Renal cortical epithelial cell (primary cell): ENCODE data around the gene HEATR9. TPM values are rescaled to one million over a fixed set of nuclear protein-coding genes. Genes with fewer than 3 reads are reported as not detected.
"Not testable (repeated sequence)": the region's sequence is repeated elsewhere in the genome, so short reads cannot be mapped to it uniquely, and the experiment has no call there.

Experiments used
- DNase-seq: peaks from one replicate; pipeline ENCODE4 v3.0.0-alpha.2; 2011; ENCODE audit warnings: low read depth
- total RNA-seq: library from RNA; depleted of rRNA; stranded (reverse); fragments of >200 nt; gene quantifications from 2 replicates; pipeline ENCODE4 v1.2.3, GENCODE V29; 2014

Gene HEATR9
- not detected in 2 replicates for total RNA-seq

GRCh38 chr17:35868737-35869136 lies at the start of gene HEATR9:
Gene HEATR9 (minus strand): TSS chr17:35868891. CDS start chr17:35868742, 149 bp downstream.
- no peak for DNase-seq

GRCh38 chr17:35917519-35918213 lies 49.0 kb upstream of the HEATR9 start:
- no peak for DNase-seq

- peak; percentile 41 for DNase-seq
These were observed 46.7 kb upstream of the HEATR9 start for GRCh38 chr17:35915153-35915964.

- DNase-seq, result no peak
These were observed 45.7 kb upstream of the HEATR9 start for GRCh38 chr17:35914354-35914753.

- no peak for DNase-seq
These were observed 44.9 kb upstream of the HEATR9 start for GRCh38 chr17:35913609-35914008.

- no peak for DNase-seq
These were observed 44.3 kb upstream of the HEATR9 start for GRCh38 chr17:35912942-35913341.

GRCh38 chr17:35912339-35912912 lies 43.7 kb upstream of the HEATR9 start:
- no peak for DNase-seq

- DNase-seq, result no peak
These were observed 40.7 kb upstream of the HEATR9 start for GRCh38 chr17:35909408-35909807.

- DNase-seq, result no peak
These were observed 39.0 kb upstream of the HEATR9 start for GRCh38 chr17:35907691-35908090.

- no peak for DNase-seq
These were observed 38.4 kb upstream of the HEATR9 start for GRCh38 chr17:35906926-35907637.

GRCh38 chr17:35906191-35906925 lies 37.7 kb upstream of the HEATR9 start:
- DNase-seq, result peak; percentile 72

GRCh38 chr17:35903451-35903850 lies 34.8 kb upstream of the HEATR9 start:
- no peak for DNase-seq

- DNase-seq, result no peak
These were observed 33.0 kb upstream of the HEATR9 start for GRCh38 chr17:35901631-35902175.

- DNase-seq, result no peak
These were observed 32.2 kb upstream of the HEATR9 start for GRCh38 chr17:35900708-35901480.

- DNase-seq, result no peak
These were observed 31.6 kb upstream of the HEATR9 start for GRCh38 chr17:35900280-35900679.

- DNase-seq, result peak; percentile 55
These were observed 29.8 kb upstream of the HEATR9 start for GRCh38 chr17:35898283-35899070.

- DNase-seq, result not testable (repeated sequence)
These were observed 29.1 kb upstream of the HEATR9 start for GRCh38 chr17:35897772-35898171.

GRCh38 chr17:35895636-35896587 lies 27.2 kb upstream of the HEATR9 start:
- DNase-seq, result no peak
